ENCODE results near the gene CAMKK1.

Gene CAMKK1

DNA sequence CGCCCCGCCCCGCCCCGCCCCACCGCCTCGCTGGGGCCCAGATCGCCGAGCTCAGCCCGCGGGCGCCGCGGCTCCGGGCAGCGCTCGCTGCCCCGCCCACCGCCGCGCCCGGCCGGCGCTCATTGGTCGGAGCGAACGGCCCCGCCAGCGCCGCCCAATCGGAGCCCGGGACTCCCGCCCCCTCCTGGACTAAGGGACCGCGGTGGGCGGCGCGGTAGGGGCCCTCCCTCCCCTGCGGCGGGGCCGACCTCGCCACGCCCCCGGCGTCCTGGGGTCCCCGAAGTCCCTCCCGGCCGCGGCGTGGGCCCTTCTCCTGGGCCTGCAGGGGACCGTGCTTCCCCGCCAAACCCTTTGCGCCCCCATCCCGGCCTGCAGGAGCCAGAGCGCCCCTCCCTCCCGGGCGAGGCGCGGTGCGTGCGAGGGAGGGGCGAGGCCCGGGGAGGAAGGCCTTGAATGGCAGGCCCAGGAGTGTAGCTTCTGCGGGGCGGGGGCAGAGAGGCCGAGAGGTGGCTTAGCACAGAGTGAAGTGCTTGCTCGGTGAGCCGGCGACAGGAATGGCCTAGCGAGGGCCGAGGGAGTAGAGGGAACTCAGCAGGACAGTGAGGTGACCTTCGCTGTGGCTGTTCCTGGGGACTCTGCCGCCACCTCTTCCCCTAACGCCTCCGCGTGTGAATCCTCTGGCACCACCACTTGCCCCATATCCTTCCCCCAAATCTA, at the start of gene CAMKK1:
TSS of gene CAMKK1 (minus strand) at position 51 of the 717 bp plus-strand sequence. CDS start 7,366 bp downstream, outside the sequence.
- in situ Hi-C loops (cut with HindIII; ENCODE audit: low sequenced_read_pairs) = no loop called here

DNA sequence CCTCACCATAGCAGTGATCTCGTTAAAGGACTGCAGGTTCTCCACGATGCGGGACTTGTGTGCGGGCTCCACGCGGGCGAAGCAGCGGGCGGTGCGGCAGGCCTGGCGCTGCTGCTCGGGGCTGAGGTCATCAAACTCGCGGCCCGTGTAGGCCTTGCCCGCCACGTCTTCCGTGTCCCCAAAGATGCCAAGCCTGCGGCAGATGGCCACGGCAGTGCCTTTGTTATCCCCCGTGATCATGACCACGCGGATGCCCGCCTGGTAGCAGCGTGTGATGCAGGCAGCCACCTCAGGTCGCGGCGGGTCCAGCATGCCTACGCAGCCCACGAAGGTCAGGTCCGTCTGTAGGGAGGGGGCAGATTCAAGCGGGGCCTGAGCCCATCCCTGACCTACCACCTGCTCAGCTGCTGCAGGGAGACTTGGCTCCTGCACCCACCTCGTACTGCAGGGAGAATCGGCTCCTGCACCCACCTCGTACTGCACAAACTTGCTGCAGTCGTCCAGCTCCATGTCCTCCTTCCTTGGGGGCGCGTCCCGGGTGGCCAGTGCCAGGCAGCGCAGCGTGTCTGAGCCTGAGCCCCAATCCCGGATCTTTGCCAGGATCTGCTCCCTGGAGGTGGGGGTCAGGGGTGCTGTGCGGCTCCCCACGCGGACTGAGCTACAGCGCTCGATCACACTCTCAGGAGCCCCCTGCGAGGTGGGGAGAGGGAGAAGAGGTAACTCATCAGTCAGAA, 48.3 kb upstream of the CAMKK1 start:
- in situ Hi-C loops (cut with HindIII; ENCODE audit: low sequenced_read_pairs) = no loop called here

DNA sequence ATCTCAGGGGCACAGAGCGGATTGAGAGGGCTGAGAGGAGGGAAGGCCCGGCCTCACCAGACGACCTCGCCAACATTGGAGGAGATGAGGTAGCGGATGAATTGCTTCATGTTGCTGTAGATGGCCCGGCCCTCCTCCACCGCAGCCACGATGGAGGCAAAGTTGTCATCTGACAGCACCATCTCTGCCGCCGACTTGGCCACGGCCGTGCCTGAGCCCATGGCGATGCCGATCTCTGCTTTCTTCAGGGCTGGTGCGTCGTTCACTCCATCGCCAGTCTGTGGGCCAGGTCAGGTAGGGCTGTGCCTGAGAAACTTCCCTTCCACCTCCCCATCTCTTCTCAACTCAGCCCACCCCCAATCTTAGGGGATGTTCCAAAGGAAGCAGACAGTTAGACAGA, 44.5 kb upstream of the CAMKK1 start:
- in situ Hi-C loops (cut with HindIII; ENCODE audit: low sequenced_read_pairs) = no loop called here

DNA sequence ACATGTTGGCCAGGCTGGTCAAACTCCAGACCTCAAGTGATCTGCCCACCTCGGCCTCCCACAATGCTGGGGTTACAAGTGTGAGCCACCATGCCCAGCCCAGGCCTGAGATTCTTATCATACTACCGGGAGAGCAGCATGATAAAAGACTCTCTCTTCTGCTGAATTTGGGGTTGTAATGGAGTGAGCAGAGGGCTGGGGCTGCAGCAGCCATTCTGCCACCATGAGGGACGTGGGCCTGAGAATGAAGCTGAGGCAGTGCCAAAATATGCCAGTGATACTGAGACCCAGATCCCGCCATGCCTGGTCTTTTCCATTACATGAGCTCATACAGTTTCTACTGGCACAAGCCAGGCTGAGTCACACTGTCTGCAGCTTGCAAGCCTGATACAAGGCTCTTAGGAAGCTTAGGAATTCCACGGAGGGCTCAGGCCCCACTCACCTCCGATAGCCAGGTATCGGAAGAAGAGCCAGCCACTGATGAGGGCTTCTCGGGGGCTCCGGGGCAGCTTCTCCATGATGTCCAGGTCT, 43.0 kb upstream of the CAMKK1 start:
- in situ Hi-C loops (cut with HindIII; ENCODE audit: low sequenced_read_pairs) = no loop called here

DNA sequence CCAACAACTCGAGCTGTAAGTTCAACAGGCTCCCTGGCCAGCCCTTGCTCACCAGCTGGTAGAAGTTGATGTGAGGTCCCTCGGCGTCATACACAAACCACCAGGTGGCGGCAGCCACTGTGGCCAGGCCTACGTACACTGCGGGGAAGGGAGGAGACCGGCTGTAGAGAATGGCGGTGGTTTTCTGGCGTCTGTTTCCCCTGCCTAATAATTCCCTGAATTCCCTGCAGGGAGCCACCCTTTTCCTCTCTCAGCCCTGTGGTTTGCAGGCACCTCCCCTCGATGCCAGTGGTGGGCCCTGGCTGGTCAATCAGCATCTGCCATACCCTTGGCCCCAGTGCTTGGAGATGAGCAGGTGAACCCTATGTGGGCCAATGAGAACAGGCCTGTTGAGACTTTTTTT, 42.3 kb upstream of the CAMKK1 start:
- in situ Hi-C loops (cut with HindIII; ENCODE audit: low sequenced_read_pairs) = no loop called here

DNA sequence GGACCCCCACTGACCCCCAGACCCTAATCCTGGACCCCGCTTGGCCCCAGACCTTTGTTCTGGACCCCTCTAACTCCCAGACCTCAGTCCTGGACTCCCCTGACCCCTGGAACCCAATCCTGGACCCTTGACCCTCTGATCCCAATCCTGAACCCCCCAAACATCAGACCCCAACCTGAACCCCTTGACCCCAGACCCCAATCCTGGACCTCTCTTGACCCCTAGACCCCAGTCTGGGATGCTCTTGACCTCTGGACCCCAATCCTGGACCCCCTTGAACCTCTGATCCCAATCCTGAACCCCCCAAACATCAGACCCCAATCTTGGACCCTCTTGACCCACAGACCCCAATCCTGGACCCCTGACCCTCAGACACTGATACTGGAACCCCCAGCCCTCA, 36.9 kb upstream of the CAMKK1 start:
- in situ Hi-C loops (cut with HindIII; ENCODE audit: low sequenced_read_pairs) = no loop called here

DNA sequence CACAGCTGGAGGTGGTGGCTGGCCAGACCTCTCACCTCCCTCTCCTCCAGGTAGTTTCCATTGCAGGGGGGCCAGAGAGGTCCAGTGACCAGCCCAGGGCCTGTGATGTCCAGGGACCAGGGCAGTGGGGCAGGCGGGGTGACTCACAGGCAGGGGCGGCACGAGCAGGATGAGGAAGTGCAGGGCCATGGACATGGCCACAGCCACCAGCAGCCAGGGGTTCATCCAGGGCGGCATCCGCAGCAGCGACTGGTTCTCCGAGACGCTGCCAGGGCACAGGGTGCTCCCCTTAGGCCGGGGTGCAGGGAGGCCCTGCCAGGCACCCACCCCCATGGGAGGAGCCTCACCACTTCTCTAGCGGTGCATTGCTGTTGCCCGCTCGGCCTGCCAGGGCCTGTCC, 36.3 kb upstream of the CAMKK1 start:
- in situ Hi-C loops (cut with HindIII; ENCODE audit: low sequenced_read_pairs) = no loop called here

DNA sequence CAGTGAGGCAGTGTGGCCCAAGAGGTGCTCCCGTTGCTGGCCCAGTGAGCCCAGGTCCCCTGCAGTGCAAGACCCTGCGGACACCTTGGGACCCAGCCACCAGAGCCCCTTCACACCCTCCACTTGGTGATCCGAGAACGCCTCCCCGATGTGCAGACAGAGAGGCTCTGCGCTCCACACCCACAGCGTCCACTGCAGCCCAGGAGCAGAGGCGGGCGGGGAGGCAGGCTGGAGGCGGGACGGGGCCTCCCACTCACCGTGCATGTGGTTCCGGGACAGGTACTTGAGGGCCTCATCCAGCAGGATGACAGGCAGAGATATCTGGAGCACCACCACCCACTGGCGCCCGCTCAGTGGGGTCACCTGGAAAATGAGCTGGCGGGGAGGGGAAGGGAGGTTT, 35.6 kb upstream of the CAMKK1 start:
- in situ Hi-C loops (cut with HindIII; ENCODE audit: low sequenced_read_pairs) = no loop called here

DNA sequence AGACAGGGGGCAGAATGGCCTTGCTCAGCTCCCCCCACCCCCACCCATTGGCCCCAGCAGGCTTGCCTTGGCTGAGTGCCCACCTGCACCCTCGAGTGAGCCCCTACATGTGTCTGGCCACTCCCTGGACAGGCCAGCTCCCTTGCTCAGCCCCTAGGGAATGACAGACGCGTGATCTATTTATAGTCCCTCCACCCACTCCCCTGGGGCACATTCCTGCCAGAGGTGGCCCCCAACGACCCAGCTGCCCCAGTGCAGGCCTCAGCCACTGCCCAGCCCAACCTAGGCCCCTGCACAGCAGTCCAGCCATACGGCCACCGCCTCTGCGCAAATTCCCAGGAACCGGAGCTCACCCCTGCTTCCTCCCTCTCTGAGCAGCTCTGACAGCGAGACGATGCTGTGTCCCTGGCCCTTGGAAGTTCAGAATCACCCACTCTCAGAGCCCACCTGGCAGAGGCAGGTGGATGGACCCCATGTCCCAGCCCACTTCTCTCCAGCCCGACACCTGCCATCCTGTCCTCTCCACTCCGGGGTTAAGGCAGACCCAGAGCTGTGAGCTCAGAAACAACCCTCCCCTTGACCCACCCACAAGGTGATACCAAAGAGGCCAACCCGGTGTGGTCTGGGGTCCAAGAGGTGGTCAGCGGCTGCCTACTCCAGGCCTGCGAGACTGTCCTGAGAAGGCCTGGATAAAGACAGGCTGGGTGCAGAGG, 34.9 kb upstream of the CAMKK1 start:
- in situ Hi-C loops (cut with HindIII; ENCODE audit: low sequenced_read_pairs) = no loop called here

DNA sequence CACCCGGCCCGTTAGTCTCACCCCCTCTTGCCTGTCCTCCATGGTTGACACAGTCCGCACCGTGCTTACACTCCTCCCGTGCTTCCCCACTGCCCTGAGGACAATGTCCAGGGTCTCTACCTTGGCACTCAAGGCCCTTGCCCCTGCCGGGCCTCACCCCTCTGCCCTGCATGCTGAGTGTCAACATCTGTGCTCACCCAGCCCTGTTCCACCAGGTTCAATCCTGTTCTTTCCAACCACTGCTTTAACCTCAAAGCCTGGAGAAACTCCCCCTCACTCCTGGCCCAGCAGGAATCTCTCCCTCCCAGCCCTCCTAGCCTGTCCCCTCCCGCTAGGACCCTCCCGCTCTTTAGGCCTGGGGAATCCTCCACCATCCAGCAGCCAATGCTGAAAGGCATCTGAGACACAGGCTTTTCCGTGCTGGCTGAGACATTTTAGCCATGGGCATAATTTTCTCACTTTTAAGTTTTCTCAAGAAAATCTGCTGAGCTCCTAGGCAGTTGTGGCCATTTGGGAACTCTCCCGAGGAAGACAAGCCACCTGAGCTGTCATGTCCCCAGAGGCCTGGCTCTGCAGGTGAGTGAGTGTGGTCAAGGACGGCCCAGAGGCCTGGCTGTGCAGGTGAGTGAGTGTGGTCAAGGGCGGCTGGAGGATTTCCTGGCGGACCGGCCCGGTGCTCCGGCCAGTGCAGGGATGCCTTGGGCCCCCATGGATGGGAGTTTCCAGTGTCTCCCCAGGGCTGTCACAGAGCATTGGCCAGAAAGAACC, 34.2 kb upstream of the CAMKK1 start:
- in situ Hi-C loops (cut with HindIII; ENCODE audit: low sequenced_read_pairs) = no loop called here

DNA sequence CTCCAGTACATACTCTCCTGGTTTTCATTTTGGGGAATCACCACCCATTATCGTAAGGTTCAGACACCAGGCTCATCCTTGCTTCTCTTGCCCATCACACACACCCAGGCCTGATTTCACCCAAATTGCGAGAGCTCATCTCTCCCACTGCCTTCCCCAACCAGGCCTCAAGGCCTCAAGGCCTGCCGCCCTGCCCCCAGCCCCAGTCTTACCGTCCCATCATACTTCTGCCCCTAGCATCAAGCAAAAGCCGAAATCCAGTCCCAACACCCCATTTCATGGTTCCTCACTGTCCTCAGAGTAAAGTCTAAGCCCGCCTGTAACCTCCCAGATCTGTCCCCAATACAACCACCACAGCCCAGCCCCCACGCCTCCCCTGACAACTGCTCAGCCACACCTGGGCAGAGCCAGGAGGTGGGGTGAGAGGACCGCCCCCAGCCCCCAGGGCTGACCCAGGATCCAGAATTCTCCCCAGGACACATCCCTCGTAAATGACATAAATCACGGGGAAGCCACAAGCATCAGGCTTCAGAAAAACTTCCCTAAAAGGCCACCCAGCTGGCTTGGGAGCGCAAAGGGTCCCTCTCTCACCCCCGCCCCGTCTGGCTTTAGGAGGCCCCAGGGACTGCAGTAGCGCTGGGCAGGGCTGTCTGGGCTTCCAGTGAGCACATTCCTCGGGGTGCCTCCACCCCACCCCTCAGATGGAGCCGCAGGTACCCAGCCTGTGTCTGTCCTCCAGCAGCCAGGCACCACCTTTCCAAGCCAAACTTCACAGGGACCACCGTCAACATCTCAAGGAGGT, 33.0 kb upstream of the CAMKK1 start:
- in situ Hi-C loops (cut with HindIII; ENCODE audit: low sequenced_read_pairs) = no loop called here

DNA sequence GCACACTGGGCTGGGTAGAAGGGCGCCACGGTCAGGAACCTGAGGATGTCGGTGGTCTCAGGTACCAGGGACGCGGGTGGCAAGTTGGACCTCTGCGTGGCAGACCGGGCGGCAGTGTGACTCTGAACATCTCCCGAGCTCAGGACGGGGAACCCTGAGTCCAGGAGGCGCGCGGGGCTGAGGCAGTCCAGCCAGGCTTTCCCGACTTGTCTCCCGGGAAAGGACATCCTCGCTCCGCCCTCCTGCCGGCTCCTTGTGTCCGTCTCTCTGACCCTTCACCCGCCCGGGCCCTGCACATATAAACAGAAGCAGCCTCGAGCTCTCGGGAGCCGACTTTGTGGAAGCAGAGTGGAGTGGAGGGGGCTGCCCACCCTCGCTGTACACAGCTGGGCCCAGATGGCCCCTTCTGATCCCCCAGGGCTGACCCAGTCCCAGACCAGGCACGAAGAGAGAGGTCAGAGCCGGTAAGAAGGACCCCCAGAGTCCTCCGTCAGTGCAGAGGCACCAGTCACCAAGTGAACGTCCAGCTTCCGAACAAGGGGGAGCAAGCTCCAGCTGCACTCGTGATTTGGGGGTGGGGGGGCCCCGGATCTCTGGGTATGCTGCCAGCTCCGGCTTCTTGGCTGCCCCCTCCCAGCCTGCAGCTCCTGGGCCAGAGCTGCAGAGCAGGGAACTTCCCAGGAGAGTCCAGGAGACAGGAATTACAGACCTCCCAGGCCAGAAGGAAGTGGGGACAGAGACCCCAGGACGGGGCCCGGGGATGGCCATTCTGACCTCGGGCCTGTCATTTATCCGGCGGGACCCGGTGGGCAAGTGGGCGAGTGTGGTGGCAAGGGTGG, 31.9 kb upstream of the CAMKK1 start:
- in situ Hi-C loops (cut with HindIII; ENCODE audit: low sequenced_read_pairs) = no loop called here

DNA sequence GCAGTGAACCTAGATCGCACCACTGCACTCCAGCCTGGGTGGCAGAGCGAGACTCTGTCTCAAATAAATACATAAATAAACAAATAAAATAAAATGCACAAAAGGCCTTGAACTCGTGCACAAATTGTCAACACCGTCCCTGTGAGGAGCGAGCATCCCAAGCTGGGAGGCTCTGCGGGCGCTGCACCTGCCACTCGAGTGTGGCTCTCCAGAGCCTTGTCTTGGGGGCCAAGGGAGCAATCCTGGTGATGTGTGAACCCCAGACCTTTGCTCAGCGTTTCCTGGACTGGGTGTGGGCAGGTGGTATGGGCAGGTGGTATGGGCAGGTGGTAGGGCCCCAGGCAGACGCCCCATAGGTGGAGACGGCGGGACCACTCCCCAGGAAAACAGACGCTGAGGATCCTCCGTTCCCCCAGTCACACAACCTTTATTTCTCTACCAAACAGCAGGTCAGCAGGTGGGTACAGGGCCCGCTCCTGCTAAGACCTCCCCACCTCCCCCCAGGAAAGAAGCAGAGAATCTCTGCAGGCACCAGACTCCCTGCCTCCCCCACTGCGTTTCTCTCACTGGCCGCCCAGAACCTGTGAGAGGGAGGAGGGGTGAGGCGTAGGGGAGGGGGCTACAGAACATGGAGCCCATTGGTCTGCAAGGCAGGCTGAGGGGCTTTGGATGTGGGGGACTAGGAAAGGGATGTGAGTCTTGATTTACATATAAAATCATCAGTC, 30.8 kb upstream of the CAMKK1 start:
- in situ Hi-C loops (cut with HindIII; ENCODE audit: low sequenced_read_pairs) = no loop called here

DNA sequence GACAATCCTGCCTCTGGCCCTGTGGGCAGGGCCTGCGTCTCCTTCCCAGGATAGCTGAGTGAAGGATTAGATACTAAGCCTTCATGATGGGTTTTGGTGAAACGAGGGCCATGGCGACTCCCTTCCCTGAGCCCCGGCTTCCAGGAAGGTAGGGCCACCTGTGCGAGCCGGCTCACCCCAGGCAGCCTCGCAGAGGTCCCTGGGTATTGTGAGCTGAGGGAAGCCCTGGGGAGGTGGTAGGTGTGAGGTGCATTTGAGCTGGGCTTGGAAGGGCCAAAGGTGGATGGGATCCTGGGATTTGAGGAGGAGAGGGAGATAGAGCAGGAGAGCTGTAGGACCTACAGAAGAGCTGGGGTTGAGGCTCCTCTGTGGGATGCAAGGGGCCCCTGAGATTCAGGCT, 29.9 kb upstream of the CAMKK1 start:
- in situ Hi-C loops (cut with HindIII; ENCODE audit: low sequenced_read_pairs) = no loop called here

DNA sequence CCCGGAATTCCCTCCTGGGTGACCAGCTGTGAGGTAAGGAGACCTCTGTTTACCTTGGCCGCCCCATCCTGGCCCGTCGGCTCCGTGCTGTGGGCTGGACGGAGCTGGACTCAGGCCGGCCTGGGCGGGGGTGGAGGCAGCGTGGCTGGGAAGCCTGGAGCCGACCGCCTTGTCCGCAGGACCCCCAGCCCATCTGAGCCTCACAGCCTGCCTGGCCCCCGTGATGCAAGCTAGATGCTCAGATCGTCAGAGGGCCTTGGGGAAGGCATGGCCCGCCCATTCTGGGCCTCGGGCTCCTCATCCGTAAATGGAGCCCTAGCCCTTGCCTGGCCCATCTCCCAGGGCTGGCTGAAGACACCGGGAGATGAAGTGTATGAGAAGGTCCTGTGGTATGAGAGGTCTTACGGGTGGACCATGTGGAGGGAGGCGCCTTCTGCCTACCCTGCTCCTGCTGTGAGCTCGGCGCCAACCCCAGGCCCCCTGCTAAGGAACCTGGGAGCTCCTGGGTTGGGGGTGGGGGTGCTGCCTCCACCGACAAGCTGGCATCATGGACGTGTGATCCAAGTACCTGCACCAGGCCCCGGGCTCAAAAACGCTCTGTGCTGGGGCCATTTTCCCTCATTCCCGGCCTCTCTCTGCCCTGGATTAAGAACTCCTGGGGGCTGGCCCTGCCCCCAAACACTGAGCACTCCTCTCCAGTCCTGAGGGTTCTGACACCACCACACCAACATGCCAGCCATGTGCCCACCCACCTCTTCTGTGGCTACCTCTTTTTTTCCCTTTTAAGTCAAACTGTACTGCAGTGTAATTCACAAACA, 28.9 kb upstream of the CAMKK1 start:
- in situ Hi-C loops (cut with HindIII; ENCODE audit: low sequenced_read_pairs) = no loop called here

DNA sequence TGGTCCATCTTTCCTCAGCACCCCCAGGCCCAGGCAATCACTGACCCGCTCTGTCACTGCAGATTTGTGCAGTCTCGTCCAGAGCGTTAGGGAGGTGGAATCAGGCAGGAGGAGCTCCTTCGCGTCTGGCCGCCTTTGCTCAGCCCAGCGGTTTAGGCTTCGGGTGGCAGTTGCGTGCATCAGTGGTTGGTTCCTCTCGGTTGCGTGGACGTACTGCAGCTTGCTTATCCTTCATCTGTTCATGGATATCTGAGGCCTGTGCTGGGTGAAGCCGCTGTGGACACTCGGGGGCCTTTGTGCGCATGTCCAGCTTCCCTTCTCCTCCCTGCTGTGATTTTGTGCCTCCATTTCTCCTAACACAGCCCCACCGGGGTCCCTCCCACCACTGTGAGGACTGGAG, 28.2 kb upstream of the CAMKK1 start:
- in situ Hi-C loops (cut with HindIII; ENCODE audit: low sequenced_read_pairs) = no loop called here

DNA sequence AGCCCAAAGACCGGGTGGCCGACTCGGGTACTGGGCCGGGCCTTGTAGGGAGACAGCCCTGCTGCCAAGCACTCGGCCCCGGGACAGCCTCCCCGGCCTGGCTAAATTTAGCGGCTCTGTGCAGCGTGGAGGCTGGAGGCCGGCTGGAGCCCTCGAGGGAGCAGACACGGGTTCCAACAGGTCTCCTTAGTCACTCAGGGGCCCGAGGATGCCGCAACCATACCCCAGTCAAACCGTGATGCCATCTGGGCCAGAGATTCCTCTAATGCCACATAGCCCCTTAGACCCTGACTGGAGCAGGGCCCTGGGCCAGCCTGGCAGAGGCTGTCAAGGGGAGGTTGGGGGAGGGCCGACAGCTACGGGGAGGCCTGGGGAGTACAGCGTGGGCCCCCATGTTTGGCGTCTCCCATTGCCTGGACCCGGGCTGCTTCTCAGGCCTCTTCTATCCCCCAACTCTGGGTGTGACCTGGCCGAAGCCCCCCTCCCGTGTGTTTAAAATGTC, 26.3 kb upstream of the CAMKK1 start:
- in situ Hi-C loops (cut with HindIII; ENCODE audit: low sequenced_read_pairs) = no loop called here

Measured in endothelial cell of hepatic sinusoid (primary cell).